HG03060 (cell line): ENCODE measurements around the gene MGMT.

Source experiments
- ATAC-seq: cut with Tn5 transposase; IDR thresholded peaks from one replicate; pipeline ENCODE4 v1.9.1; 2021; ENCODE audit warnings: low read depth, moderate number of reproducible peaks; ENCODE audit not compliant: unreplicated experiment

MGMT gene

GRCh38 chr10:129765664-129766550 is 298.9 kb downstream of the MGMT start:
- no peak for ATAC-seq

- ATAC-seq: no peak
These were observed 299.8 kb downstream of the MGMT start for GRCh38 chr10:129766611-129767550.

GRCh38 chr10:129767751-129768150 is 300.7 kb downstream of the MGMT start:
- ATAC-seq: no peak

- no peak for ATAC-seq
These were observed 301.7 kb downstream of the MGMT start for GRCh38 chr10:129768437-129769355.

GRCh38 chr10:129769381-129770116 is 302.5 kb downstream of the MGMT start:
- no peak for ATAC-seq

GRCh38 chr10:129770286-129770685 is 303.2 kb downstream of the MGMT start:
- ATAC-seq: no peak

GRCh38 chr10:129771024-129771423 is 304.0 kb downstream of the MGMT start:
- no peak for ATAC-seq

- ATAC-seq: no peak
These were observed 304.5 kb downstream of the MGMT start for GRCh38 chr10:129771576-129771975.

- no peak for ATAC-seq
These were observed 305.0 kb downstream of the MGMT start for GRCh38 chr10:129771991-129772431.

- no peak for ATAC-seq
These were observed 305.7 kb downstream of the MGMT start for GRCh38 chr10:129772468-129773358.

GRCh38 chr10:129773359-129773990 is 306.4 kb downstream of the MGMT start:
- ATAC-seq: no peak

GRCh38 chr10:129774082-129774735 is 307.2 kb downstream of the MGMT start:
- ATAC-seq: no peak

- no peak for ATAC-seq
These were observed 307.8 kb downstream of the MGMT start for GRCh38 chr10:129774736-129775401.

GRCh38 chr10:129775681-129776080 is 308.6 kb downstream of the MGMT start:
- ATAC-seq: no peak

- no peak for ATAC-seq
These were observed 310.6 kb downstream of the MGMT start for GRCh38 chr10:129777687-129778086.

GRCh38 chr10:129778571-129778970 is 311.5 kb downstream of the MGMT start:
- no peak for ATAC-seq
